HuH-7 (cell line): Measurements from ENCODE around the gene TERT.
"Not testable (repeated sequence)": the region's sequence is repeated elsewhere in the genome, so short reads cannot be mapped to it uniquely, and the experiment has no call there.

Experiments used
- DNase-seq: peaks from one replicate; pipeline ENCODE4 v3.0.0; 2011; ENCODE audit warnings: low spot score

Gene TERT

GRCh38 chr5:1330847-1331831 is 36.3 kb upstream of the TERT start:
- no peak for DNase-seq

GRCh38 chr5:1330146-1330846 is 35.4 kb upstream of the TERT start:
- DNase-seq: no peak

GRCh38 chr5:1329111-1329579 is 34.3 kb upstream of the TERT start:
- no peak for DNase-seq

- DNase-seq: not testable (repeated sequence)
Observed at GRCh38 chr5:1328237-1329110, 33.6 kb upstream of the TERT start.

GRCh38 chr5:1326901-1327756 is 32.3 kb upstream of the TERT start:
- not testable (repeated sequence) for DNase-seq

- DNase-seq: not testable (repeated sequence)
Observed at GRCh38 chr5:1326532-1326875, 31.6 kb upstream of the TERT start.

- DNase-seq: no peak
Observed at GRCh38 chr5:1325870-1326531, 31.1 kb upstream of the TERT start.

- DNase-seq: no peak
Observed at GRCh38 chr5:1325191-1325741, 30.4 kb upstream of the TERT start.

GRCh38 chr5:1324719-1325190 is 29.9 kb upstream of the TERT start:
- DNase-seq: no peak

- DNase-seq: no peak
Observed at GRCh38 chr5:1324301-1324700, 29.4 kb upstream of the TERT start.

GRCh38 chr5:1323803-1324173 is 28.9 kb upstream of the TERT start:
- no peak for DNase-seq

GRCh38 chr5:1322955-1323802 is 28.3 kb upstream of the TERT start:
- DNase-seq: no peak

GRCh38 chr5:1322036-1322900 is 27.4 kb upstream of the TERT start:
- no peak for DNase-seq

- no peak for DNase-seq
Observed at GRCh38 chr5:1321576-1321975, 26.7 kb upstream of the TERT start.

- no peak for DNase-seq
Observed at GRCh38 chr5:1320436-1321344, 25.8 kb upstream of the TERT start.

GRCh38 chr5:1319436-1320256 is 24.8 kb upstream of the TERT start:
- no peak for DNase-seq
